GM21360 (cell line): ENCODE data around the gene MPND.

Source experiments
- ATAC-seq: cut with Tn5 transposase; IDR thresholded peaks from one replicate; pipeline ENCODE4 v1.9.1; 2021; ENCODE audit warnings: mild to moderate bottlenecking, moderate library complexity; ENCODE audit not compliant: unreplicated experiment

Gene MPND

GRCh38 chr19:4399812-4400134, 56.4 kb downstream of the MPND start:
- ATAC-seq, result no peak

GRCh38 chr19:4400135-4400936, 57.0 kb downstream of the MPND start, which contains the start of gene SH3GL1:
Gene SH3GL1, minus strand, starts transcription at chr19:4400547. Its CDS starts 179 bp downstream, at chr19:4400368.
- peak; percentile 52 for ATAC-seq

GRCh38 chr19:4401769-4402170, 58.4 kb downstream of the MPND start:
- no peak for ATAC-seq

GRCh38 chr19:4402171-4403004, 59.0 kb downstream of the MPND start, which contains the start of gene CHAF1A:
Gene CHAF1A, plus strand, starts transcription at chr19:4402640. Its CDS starts 123 bp downstream, at chr19:4402763.
- ATAC-seq, result peak; percentile 71

- no peak for ATAC-seq
Measured at GRCh38 chr19:4403005-4403761, 59.8 kb downstream of the MPND start.

GRCh38 chr19:4405977-4406376, 62.6 kb downstream of the MPND start:
- no peak for ATAC-seq

- no peak for ATAC-seq
Measured at GRCh38 chr19:4406626-4407025, 63.3 kb downstream of the MPND start.

GRCh38 chr19:4409123-4409933, 66.0 kb downstream of the MPND start:
- no peak for ATAC-seq
